Neuronal stem cell (in vitro differentiated cells): ENCODE data around the gene POLE.

Source experiments
- DNase-seq: peaks from one replicate; pipeline ENCODE4 v3.0.0-alpha.2; 2013; ENCODE audit warnings: low spot score
- H2AFZ ChIP-seq: one replicate; pipeline ENCODE4 v1.6.1; 2013; ENCODE audit warnings: mild to moderate bottlenecking, low read length, inconsistent platforms
- H2AK5ac ChIP-seq: 2 replicates; pipeline ENCODE4 v1.6.1; 2013; ENCODE audit warnings: low read depth, mild to moderate bottlenecking, inconsistent platforms, low read length, moderate library complexity, mixed read lengths
- H2BK120ac ChIP-seq: 2 replicates; pipeline ENCODE4 v1.6.1; 2013; ENCODE audit warnings: low read depth, mild to moderate bottlenecking, inconsistent platforms, low read length, moderate library complexity, mixed read lengths
- H2BK12ac ChIP-seq: one replicate; pipeline ENCODE4 v1.6.1; 2013; ENCODE audit warnings: low read length, inconsistent platforms
- H2BK15ac ChIP-seq: 2 replicates; pipeline ENCODE4 v1.6.1; 2013; ENCODE audit warnings: mild to moderate bottlenecking, low read length, inconsistent platforms, mixed read lengths
- H2BK5ac ChIP-seq: one replicate; pipeline ENCODE4 v1.6.1; 2013; ENCODE audit warnings: inconsistent platforms, mild to moderate bottlenecking, low read length, moderate library complexity
- H3K14ac ChIP-seq: one replicate; pipeline ENCODE4 v1.6.1; 2013; ENCODE audit warnings: low read length, inconsistent platforms
- H3K18ac ChIP-seq: 2 replicates; pipeline ENCODE4 v1.6.1; 2013; ENCODE audit warnings: low read length, inconsistent platforms
- H3K23ac ChIP-seq: 2 replicates; pipeline ENCODE4 v1.6.1; 2013; ENCODE audit warnings: low read depth, mild to moderate bottlenecking, mixed read lengths, low read length, inconsistent platforms; ENCODE audit not compliant: poor library complexity
- H3K27ac ChIP-seq: replicated peaks from 3 replicates; pipeline ENCODE4 v1.5.1; 2013; ENCODE audit warnings: low read length, inconsistent platforms
- H3K27me3 ChIP-seq, 3 experiments: 2 replicates each; pipeline ENCODE4 v1.6.1; 2013; ENCODE audit warnings: low read length in 3 of 3, mild to moderate bottlenecking in 2 of 3, inconsistent platforms in 1 of 3, low read depth in 1 of 3, mixed read lengths in 1 of 3, moderate library complexity in 1 of 3; ENCODE audit not compliant: control insufficient read depth in 3 of 3, insufficient read depth in 3 of 3
- H3K36me3 ChIP-seq, 2 donors: replicated peaks in 1 of 2; 2 replicates each; pipeline ENCODE4 v1.6.1; 2013; ENCODE audit warnings: low read length in 2 of 2; ENCODE audit not compliant: control insufficient read depth in 2 of 2, insufficient read depth in 2 of 2
- H3K4ac ChIP-seq: 2 replicates; pipeline ENCODE4 v1.6.1; 2013; ENCODE audit warnings: inconsistent platforms, mild to moderate bottlenecking, low read length, moderate library complexity
- H3K4me1 ChIP-seq, 2 donors: 1 replicate in 1 of 2; 2 replicates in 1 of 2; pipeline ENCODE4 v1.6.1; 2013; ENCODE audit warnings: low read length in 2 of 2, low read depth in 1 of 2; ENCODE audit not compliant: control insufficient read depth in 2 of 2, insufficient read depth in 1 of 2
- H3K4me2 ChIP-seq: one replicate; pipeline ENCODE4 v1.6.1; 2013; ENCODE audit warnings: mild to moderate bottlenecking, low read length, inconsistent platforms; ENCODE audit not compliant: insufficient read depth, poor library complexity, severe bottlenecking
- H3K4me3 ChIP-seq, 2 donors: 2 replicates each; pipeline ENCODE4 v1.5.1; 2013; ENCODE audit warnings: low read length in 2 of 2, mild to moderate bottlenecking in 2 of 2, inconsistent platforms in 1 of 2, moderate library complexity in 1 of 2
- H3K79me1 ChIP-seq: one replicate; pipeline ENCODE4 v1.6.1; 2013; ENCODE audit warnings: low read depth, mild to moderate bottlenecking, inconsistent platforms, low read length, moderate library complexity
- H3K9ac ChIP-seq: one replicate; pipeline ENCODE4 v1.6.1; 2013; ENCODE audit warnings: mild to moderate bottlenecking, low read depth, low read length, inconsistent platforms; ENCODE audit not compliant: poor library complexity
- H3K9me3 ChIP-seq, 2 donors: replicated peaks in 1 of 2; 2 replicates each; pipeline versions ENCODE3 to v1.6.1; 2013; ENCODE audit warnings: low read length in 2 of 2, mild to moderate bottlenecking in 2 of 2, inconsistent platforms in 1 of 2, low read depth in 1 of 2, mixed read lengths in 1 of 2, moderate library complexity in 1 of 2; ENCODE audit not compliant: control insufficient read depth in 2 of 2, insufficient read depth in 1 of 2
- H4K8ac ChIP-seq: one replicate; pipeline ENCODE4 v1.6.1; 2013; ENCODE audit warnings: low read depth, mild to moderate bottlenecking, inconsistent platforms, low read length, moderate library complexity
- H4K91ac ChIP-seq: one replicate; pipeline ENCODE4 v1.6.1; 2013; ENCODE audit warnings: low read length, low read depth, mild to moderate bottlenecking, inconsistent platforms; ENCODE audit not compliant: poor library complexity
- WGBS, 2 donors: extraction: QIAGEN DNeasy Blood & Tissue Kit; methylation state at CpG; one replicate each; pipeline ENCODE4 v1.1.7; 2013; ENCODE audit warnings: missing lambda C conversion rate in 2 of 2, mixed read lengths in 1 of 2; ENCODE audit not compliant: insufficient read length in 2 of 2, insufficient replicate concordance in 1 of 2; ENCODE audit errors: extremely low coverage in 2 of 2; 5-methylcytosine and 5-hydroxymethylcytosine counted together

Gene POLE

DNA sequence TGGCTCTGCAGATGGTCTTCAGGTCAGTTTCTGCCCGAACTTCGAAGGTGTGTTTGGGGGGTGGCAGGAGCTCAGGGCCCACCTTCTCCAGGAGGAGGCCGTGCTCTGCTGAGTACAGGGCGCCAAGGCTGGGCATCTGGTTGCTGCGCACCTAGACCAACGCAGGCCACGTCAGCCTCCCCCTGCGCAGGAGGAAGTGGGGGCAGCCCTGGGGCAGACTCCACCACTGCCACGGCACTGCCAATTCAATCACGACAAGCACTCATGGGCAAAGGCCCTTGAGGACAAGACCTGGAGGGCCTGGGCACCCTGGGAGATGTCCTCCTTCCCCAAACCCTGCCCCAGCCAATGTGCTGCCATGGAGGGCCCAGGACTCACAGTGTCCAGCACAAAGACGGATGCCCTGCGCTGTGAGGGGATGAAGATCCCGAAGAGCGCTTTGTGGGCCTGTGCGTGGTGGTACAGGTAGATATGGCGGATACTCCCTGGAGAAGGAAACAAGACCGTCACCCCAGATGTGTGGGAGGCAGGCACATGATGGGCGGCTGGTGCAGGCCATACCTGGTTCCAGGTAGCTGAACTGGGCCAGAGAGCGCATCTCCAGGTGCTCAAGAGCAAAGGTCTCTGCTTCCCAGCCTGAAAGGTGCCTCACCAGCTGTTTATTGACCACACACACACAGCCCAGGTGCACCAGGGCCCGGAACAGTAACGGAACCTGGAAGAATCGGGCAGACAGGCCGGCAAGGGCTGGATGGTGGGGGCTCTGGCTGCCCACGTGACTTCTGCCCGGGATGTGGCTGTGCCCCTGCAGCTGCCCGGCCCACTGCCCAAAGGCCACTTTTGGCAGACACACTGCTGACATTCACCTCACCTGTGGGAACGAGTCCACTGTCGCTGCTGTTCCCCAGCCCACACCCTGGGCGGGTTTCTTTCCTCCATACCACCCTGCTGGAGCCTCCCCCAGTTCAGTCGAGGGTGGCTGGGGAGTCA is 44.0 kb downstream of the POLE start:
- peaks cover 4% of the 10 kb centered on the region for H3K79me1 ChIP-seq
- H2BK12ac ChIP-seq, result no peak overlapping the region
- H4K8ac ChIP-seq, result no peak overlapping the region
- H3K4me1 ChIP-seq, result no peaks in the 10 kb centered on the region
- peak overlapping the region; percentile 13 for H2BK5ac ChIP-seq
- no peak overlapping the region for H3K27ac ChIP-seq
- H3K9me3 ChIP-seq, result peaks cover 0 to 2% of the 10 kb centered on the region in 2 donors
- no peak overlapping the region for H3K4me3 ChIP-seq
- H2BK120ac ChIP-seq, result no peak overlapping the region
- H2AK5ac ChIP-seq, result no peak overlapping the region
- no peak for DNase-seq
- H3K4ac ChIP-seq, result no peak overlapping the region
- H2AFZ ChIP-seq, result no peak overlapping the region
- no peak overlapping the region for H4K91ac ChIP-seq
- WGBS, 2 donors, result no CpG with 5 or more reads among the region's 30 CpGs
- peak overlapping the region; percentile 73 for H3K23ac ChIP-seq
- H3K4me2 ChIP-seq, result no peak overlapping the region
- H2BK15ac ChIP-seq, result no peak overlapping the region
- peak overlapping the region; percentile 81 for H3K9ac ChIP-seq
- H3K27me3 ChIP-seq, result no peaks in the 10 kb centered on the region
- H3K36me3 ChIP-seq, result peaks cover 64 to 94% of the 10 kb centered on the region in 2 donors
- no peak overlapping the region for H3K14ac ChIP-seq
- no peak overlapping the region for H3K18ac ChIP-seq

DNA sequence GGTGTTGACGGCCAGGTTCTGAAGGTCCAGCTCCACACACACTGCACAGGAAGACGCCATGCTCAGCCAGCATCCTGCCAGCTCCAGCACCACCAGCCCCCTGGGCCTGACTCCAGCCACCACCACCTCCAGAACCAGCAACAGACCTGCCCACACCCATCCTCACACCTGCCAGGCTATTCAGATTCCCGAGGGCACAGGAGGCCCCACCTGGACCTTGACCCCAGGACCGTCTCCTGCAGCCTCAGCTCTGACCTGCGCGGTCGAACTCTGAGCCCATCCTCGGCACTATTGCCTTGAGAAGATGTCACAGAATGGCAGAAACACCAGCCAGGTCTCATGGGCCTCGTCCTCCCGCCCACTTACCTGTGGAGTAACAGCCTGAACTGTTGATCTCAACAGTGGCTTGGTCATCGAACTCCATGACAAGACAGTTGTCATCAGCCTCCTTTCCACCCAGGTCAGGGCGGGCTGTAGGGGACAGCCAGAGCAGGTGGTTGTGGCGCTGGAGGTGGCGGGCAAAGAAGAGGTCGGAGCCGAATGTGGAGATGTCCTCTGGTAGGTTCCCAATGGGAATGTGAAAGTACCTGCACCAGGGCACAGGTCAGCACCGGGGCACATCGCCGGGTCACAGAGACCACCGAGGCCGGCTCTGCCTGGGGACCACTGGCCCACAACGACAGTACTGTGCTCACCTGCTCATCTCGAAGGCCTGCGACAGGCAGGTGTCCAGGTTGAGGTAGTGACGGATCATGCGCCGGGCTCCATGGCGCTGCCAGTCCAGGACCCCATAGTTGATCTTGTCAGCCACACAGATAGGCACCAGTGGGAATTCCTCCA is 45.1 kb downstream of the POLE start:
- H2BK120ac ChIP-seq, result no peak overlapping the region
- H3K23ac ChIP-seq, result peak overlapping the region; percentile 73
- no peak overlapping the region for H2BK15ac ChIP-seq

DNA sequence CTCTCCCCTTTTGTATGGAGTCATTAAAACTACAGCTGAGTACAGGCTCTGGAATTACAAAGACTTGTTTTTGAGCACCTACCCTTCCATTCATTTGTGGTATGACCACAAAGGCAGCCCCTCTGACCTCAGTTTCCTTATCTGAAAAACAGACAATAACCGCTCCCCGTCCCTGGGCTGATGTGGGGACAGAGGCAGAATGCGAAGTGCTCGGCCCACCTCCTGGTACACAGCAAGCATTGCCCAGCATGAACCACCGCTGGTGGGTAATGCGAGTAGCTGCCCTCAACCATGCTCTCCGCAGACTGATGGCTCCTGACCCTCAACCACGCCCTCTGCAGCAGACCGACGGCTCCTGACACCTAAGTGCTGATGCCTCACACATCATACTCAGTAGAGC is 46.2 kb downstream of the POLE start:
- Histone ChIP-seq H4K8ac (no peak overlapping the region), H3K36me3 (peaks cover 70 to 94% of the 10 kb centered on the region in 2 donors), H2BK12ac (no peak overlapping the region), H4K91ac (no peak overlapping the region), H3K27me3 (no peaks in the 10 kb centered on the region), H3K4me3 (no peak overlapping the region), H2AFZ (no peak overlapping the region), H3K9me3 (peaks cover 0 to 2% of the 10 kb centered on the region in 2 donors), H3K4me2 (no peak overlapping the region), H2BK15ac (no peak overlapping the region), H3K27ac (no peak overlapping the region), H3K9ac (peak overlapping the region; percentile 56), H3K4me1 (no peaks in the 10 kb centered on the region), H3K14ac (no peak overlapping the region), H2AK5ac (no peak overlapping the region), H3K4ac (no peak overlapping the region), H3K23ac (no peak overlapping the region), H3K79me1 (peaks cover 4% of the 10 kb centered on the region), H2BK120ac (no peak overlapping the region), H2BK5ac (no peak overlapping the region), H3K18ac (no peak overlapping the region)
- DNase-seq, result no peak
- no CpG with 5 or more reads among the region's 10 CpGs for WGBS, 2 donors

More for the DNA sequence above, 45.1 kb downstream of the POLE start:
- H3K9me3 ChIP-seq, result peaks cover 0 to 2% of the 10 kb centered on the region in 2 donors
- H4K91ac ChIP-seq, result no peak overlapping the region
- H3K79me1 ChIP-seq, result peaks cover 4% of the 10 kb centered on the region
- peak overlapping the region; percentile 17 for H4K8ac ChIP-seq
- H3K4me3 ChIP-seq, result no peak overlapping the region
- no CpG with 5 or more reads among the region's 28 CpGs for WGBS, 2 donors
- no peaks in the 10 kb centered on the region for H3K4me1 ChIP-seq
- peak overlapping the region; percentile 13 for H2BK5ac ChIP-seq
- H3K27me3 ChIP-seq, result no peaks in the 10 kb centered on the region
- no peak overlapping the region for H3K18ac ChIP-seq
- peaks cover 65 to 94% of the 10 kb centered on the region in 2 donors for H3K36me3 ChIP-seq
- H2AFZ ChIP-seq, result no peak overlapping the region
- H3K14ac ChIP-seq, result no peak overlapping the region
- no peak overlapping the region for H3K27ac ChIP-seq
- no peak for DNase-seq
- H3K9ac ChIP-seq, result peak overlapping the region; percentile 77
- H3K4me2 ChIP-seq, result no peak overlapping the region
- no peak overlapping the region for H2AK5ac ChIP-seq
- no peak overlapping the region for H3K4ac ChIP-seq
- no peak overlapping the region for H2BK12ac ChIP-seq
